ENCODE results near the gene NRROS.
"Not testable (repeated sequence)": the region's sequence is repeated elsewhere in the genome, so short reads cannot be mapped to it uniquely, and the experiment has no call there.

NRROS gene

GRCh38 chr3:196639483-196640296, at the start of gene NRROS:
NRROS (plus strand) TSS chr3:196639694; CDS start chr3:196654540, 14,846 bp downstream.
- peak; percentile 64 for DNase-seq (ENCODE audit: low read depth)
- Histone ChIP-seq H3K9me3 (ENCODE audit: control insufficient read depth, low read length) (no peaks in the 10 kb centered on the region), H3K9ac (ENCODE audit: low read length) (peak within 1 kb of the TSS; percentile 77), H3K4me1 (ENCODE audit: control insufficient read depth, insufficient read depth, low read length) (peaks cover 8% of the 10 kb centered on the region), H3K4me3 (ENCODE audit: low read length) (peak within 1 kb of the TSS; percentile 79), H3K36me3 (ENCODE audit: control insufficient read depth, insufficient read depth, low read length, severe bottlenecking) (no peaks in the 10 kb centered on the region), H3K27me3 (replicated peaks; ENCODE audit: control insufficient read depth, insufficient read depth, low read length) (peaks cover 4% of the 10 kb centered on the region)

DNA sequence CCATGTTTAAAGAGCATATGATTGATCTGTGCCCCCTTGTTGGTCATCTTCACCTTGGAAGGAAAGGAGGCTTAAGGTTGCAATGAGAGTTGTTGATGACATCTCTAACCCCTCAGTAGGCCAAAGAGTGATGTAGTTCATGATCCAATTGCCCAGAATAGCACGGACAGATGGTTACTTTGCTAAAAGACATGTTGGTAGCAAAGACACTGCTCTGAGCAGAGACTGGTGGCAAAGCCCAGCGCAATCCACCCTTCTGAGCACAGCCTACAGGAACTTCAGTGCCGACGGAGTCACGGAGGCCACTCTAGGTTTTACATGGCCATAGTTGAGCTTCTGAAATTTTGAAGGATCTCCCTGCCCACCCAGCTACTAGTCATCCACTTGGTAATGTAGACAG, 49.2 kb upstream of the NRROS start:
- DNase-seq (ENCODE audit: low read depth), result no peak
- Histone ChIP-seq H3K4me3 (ENCODE audit: low read length) (no peak overlapping the region), H3K9ac (ENCODE audit: low read length) (no peak overlapping the region), H3K36me3 (ENCODE audit: control insufficient read depth, insufficient read depth, low read length, severe bottlenecking) (no peaks in the 10 kb centered on the region), H3K9me3 (ENCODE audit: control insufficient read depth, low read length) (no peaks in the 10 kb centered on the region), H3K4me1 (ENCODE audit: control insufficient read depth, insufficient read depth, low read length) (peaks cover 3% of the 10 kb centered on the region), H3K27me3 (replicated peaks; ENCODE audit: control insufficient read depth, insufficient read depth, low read length) (peaks cover 2% of the 10 kb centered on the region)

GRCh38 chr3:196596355-196596754, 43.1 kb upstream of the NRROS start:
- Histone ChIP-seq H3K4me3 (ENCODE audit: low read length) (no peak overlapping the region), H3K36me3 (ENCODE audit: control insufficient read depth, insufficient read depth, low read length, severe bottlenecking) (no peaks in the 10 kb centered on the region), H3K4me1 (ENCODE audit: control insufficient read depth, insufficient read depth, low read length) (no peaks in the 10 kb centered on the region), H3K9ac (ENCODE audit: low read length) (no peak overlapping the region), H3K9me3 (ENCODE audit: control insufficient read depth, low read length) (no peaks in the 10 kb centered on the region), H3K27me3 (replicated peaks; ENCODE audit: control insufficient read depth, insufficient read depth, low read length) (peaks cover 29% of the 10 kb centered on the region)
- no peak for DNase-seq (ENCODE audit: low read depth)

DNA sequence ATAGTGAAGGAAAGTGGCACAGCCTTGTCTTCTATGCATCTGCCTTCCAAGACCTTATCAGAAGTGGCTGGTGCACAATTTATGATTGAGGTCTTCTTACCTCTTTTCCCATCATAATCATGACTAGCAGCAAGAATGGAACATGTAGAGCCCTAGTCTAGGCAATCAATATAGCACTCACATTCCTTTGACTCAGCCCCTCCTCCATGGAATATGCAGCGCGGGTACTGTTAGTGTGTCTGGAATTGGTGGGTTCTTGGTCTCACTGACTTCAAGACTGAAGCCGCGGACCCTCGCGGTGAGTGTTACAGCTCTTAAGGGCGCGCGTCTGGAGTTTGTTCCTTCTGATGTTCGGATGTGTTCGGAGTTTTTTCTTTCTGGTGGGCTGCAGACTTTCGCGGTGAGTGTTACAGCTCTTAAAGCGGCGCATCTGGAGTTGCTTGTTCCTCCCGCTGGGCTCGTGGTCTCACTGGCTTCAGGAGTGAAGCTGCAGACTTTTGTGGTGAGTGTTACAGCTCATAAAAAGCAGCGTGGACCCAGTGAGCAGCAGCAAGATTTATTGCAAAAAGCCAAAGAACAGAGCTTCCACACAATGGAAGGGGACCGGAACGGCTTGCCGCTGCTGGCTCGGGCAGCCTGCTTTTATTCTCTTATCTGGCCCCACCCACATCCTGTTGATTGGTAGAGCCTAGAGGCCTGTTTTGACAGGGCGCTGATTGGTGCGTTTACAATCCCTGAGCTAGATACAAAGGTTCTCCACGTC, 41.3 kb upstream of the NRROS start:
- H3K4me1 ChIP-seq (ENCODE audit: control insufficient read depth, insufficient read depth, low read length); H3K9ac ChIP-seq (ENCODE audit: low read length); DNase-seq (ENCODE audit: low read depth); H3K9me3 ChIP-seq (ENCODE audit: control insufficient read depth, low read length); H3K36me3 ChIP-seq (ENCODE audit: control insufficient read depth, insufficient read depth, low read length, severe bottlenecking): not testable (repeated sequence)
- peak overlapping the region; percentile 71 for H3K4me3 ChIP-seq (ENCODE audit: low read length)
- H3K27me3 ChIP-seq (replicated peaks; ENCODE audit: control insufficient read depth, insufficient read depth, low read length), result peaks cover 29% of the 10 kb centered on the region

- Histone ChIP-seq H3K4me1 (ENCODE audit: control insufficient read depth, insufficient read depth, low read length) (no peaks in the 10 kb centered on the region), H3K9ac (ENCODE audit: low read length) (no peak overlapping the region), H3K9me3 (ENCODE audit: control insufficient read depth, low read length) (no peaks in the 10 kb centered on the region), H3K36me3 (ENCODE audit: control insufficient read depth, insufficient read depth, low read length, severe bottlenecking) (no peaks in the 10 kb centered on the region), H3K4me3 (ENCODE audit: low read length) (no peak overlapping the region), H3K27me3 (replicated peaks; ENCODE audit: control insufficient read depth, insufficient read depth, low read length) (peaks cover 29% of the 10 kb centered on the region)
- no peak for DNase-seq (ENCODE audit: low read depth)
Measured at GRCh38 chr3:196599734-196600128, 39.8 kb upstream of the NRROS start.

DNA sequence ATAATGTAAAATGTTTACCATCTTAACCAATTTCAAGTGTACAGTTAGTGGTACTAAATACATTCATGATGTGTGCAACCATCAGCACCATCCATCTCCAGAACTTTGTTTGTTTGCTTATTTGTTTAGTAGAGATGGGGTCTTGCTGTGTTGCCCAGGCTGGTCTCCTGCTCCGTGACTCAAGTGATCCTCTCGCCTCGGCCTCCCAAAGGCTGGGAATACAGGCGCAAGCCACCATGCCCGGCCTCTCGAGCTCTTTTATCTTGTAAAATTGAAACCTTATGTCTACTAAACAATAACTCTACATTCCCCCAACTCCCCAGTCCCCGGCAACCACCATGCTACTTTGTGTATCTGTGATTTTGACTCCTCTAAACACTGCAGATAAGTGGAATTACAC, 39.1 kb upstream of the NRROS start:
- Histone ChIP-seq H3K36me3 (ENCODE audit: control insufficient read depth, insufficient read depth, low read length, severe bottlenecking) (no peaks in the 10 kb centered on the region), H3K4me1 (ENCODE audit: control insufficient read depth, insufficient read depth, low read length) (no peaks in the 10 kb centered on the region), H3K9me3 (ENCODE audit: control insufficient read depth, low read length) (no peaks in the 10 kb centered on the region), H3K27me3 (replicated peaks; ENCODE audit: control insufficient read depth, insufficient read depth, low read length) (peaks cover 29% of the 10 kb centered on the region), H3K9ac (ENCODE audit: low read length) (no peak overlapping the region), H3K4me3 (ENCODE audit: low read length) (no peak overlapping the region)
- no peak for DNase-seq (ENCODE audit: low read depth)

DNA sequence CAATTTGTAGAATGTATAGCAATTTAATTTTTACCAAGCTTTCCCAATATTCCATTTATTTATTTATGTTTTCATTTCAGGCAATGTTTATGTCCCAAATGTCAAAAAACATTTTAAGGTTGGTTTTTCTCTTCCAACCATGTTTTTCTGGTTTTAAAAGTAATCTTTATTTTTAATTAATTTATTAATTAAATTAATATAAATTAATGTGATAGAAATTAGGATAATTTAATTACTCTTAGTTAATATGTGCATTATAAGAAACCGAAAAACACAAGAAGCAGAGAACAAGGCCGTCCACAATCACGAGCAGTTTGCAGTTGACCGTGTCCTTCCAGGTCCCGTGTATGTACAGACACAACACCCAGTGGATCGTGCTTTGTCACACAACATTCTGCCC, 36.8 kb upstream of the NRROS start:
- no peak for DNase-seq (ENCODE audit: low read depth)
- H3K9ac ChIP-seq (ENCODE audit: low read length), result no peak overlapping the region
- H3K4me1 ChIP-seq (ENCODE audit: control insufficient read depth, insufficient read depth, low read length), result no peaks in the 10 kb centered on the region
- peaks cover 10% of the 10 kb centered on the region for H3K27me3 ChIP-seq (replicated peaks; ENCODE audit: control insufficient read depth, insufficient read depth, low read length)
- no peaks in the 10 kb centered on the region for H3K36me3 ChIP-seq (ENCODE audit: control insufficient read depth, insufficient read depth, low read length, severe bottlenecking)
- H3K4me3 ChIP-seq (ENCODE audit: low read length), result no peak overlapping the region
- H3K9me3 ChIP-seq (ENCODE audit: control insufficient read depth, low read length), result no peaks in the 10 kb centered on the region

DNA sequence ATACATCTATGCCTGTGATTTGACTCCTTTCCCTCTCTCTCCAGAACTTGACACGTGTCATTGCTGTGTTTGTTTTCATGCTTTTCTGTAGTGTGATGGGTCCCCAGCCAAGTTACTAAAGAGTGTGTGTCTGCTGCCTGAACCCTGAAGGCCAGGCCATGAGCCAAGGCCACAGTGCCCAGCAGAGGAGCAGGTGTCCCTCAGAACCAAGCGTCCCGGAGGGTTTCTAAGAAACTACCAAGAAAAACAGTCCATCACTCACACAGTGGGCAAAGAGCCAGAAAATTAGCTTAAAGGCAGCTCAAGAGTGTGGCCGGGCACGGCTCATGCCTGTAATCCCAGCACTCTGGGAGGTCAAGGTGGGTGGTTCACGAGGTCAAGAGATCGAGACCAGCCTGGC, 35.8 kb upstream of the NRROS start:
- no peaks in the 10 kb centered on the region for H3K36me3 ChIP-seq (ENCODE audit: control insufficient read depth, insufficient read depth, low read length, severe bottlenecking)
- peaks cover 6% of the 10 kb centered on the region for H3K27me3 ChIP-seq (replicated peaks; ENCODE audit: control insufficient read depth, insufficient read depth, low read length)
- no peaks in the 10 kb centered on the region for H3K4me1 ChIP-seq (ENCODE audit: control insufficient read depth, insufficient read depth, low read length)
- H3K9me3 ChIP-seq (ENCODE audit: control insufficient read depth, low read length), result peaks cover 5% of the 10 kb centered on the region
- no peak for DNase-seq (ENCODE audit: low read depth)
- H3K4me3 ChIP-seq (ENCODE audit: low read length), result no peak overlapping the region
- no peak overlapping the region for H3K9ac ChIP-seq (ENCODE audit: low read length)

- Histone ChIP-seq H3K36me3 (ENCODE audit: control insufficient read depth, insufficient read depth, low read length, severe bottlenecking) (no peaks in the 10 kb centered on the region), H3K27me3 (replicated peaks; ENCODE audit: control insufficient read depth, insufficient read depth, low read length) (peaks cover 6% of the 10 kb centered on the region), H3K4me1 (ENCODE audit: control insufficient read depth, insufficient read depth, low read length) (no peaks in the 10 kb centered on the region), H3K9me3 (ENCODE audit: control insufficient read depth, low read length) (peaks cover 6% of the 10 kb centered on the region), H3K4me3 (ENCODE audit: low read length) (no peak overlapping the region), H3K9ac (ENCODE audit: low read length) (no peak overlapping the region)
- DNase-seq (ENCODE audit: low read depth), result no peak
Measured at GRCh38 chr3:196604548-196604947, 34.9 kb upstream of the NRROS start.

- H3K36me3 ChIP-seq (ENCODE audit: control insufficient read depth, insufficient read depth, low read length, severe bottlenecking), result no peaks in the 10 kb centered on the region
- H3K4me3 ChIP-seq (ENCODE audit: low read length), result no peak overlapping the region
- no peak for DNase-seq (ENCODE audit: low read depth)
- peaks cover 6% of the 10 kb centered on the region for H3K27me3 ChIP-seq (replicated peaks; ENCODE audit: control insufficient read depth, insufficient read depth, low read length)
- no peak overlapping the region for H3K9ac ChIP-seq (ENCODE audit: low read length)
- no peaks in the 10 kb centered on the region for H3K4me1 ChIP-seq (ENCODE audit: control insufficient read depth, insufficient read depth, low read length)
- peaks cover 6% of the 10 kb centered on the region for H3K9me3 ChIP-seq (ENCODE audit: control insufficient read depth, low read length)
Measured at GRCh38 chr3:196608693-196609092, 30.8 kb upstream of the NRROS start.

GRCh38 chr3:196609343-196609775, 30.1 kb upstream of the NRROS start:
- no peak overlapping the region for H3K4me3 ChIP-seq (ENCODE audit: low read length)
- peaks cover 6% of the 10 kb centered on the region for H3K9me3 ChIP-seq (ENCODE audit: control insufficient read depth, low read length)
- no peaks in the 10 kb centered on the region for H3K4me1 ChIP-seq (ENCODE audit: control insufficient read depth, insufficient read depth, low read length)
- H3K36me3 ChIP-seq (ENCODE audit: control insufficient read depth, insufficient read depth, low read length, severe bottlenecking), result no peaks in the 10 kb centered on the region
- no peak overlapping the region for H3K9ac ChIP-seq (ENCODE audit: low read length)
- peaks cover 6% of the 10 kb centered on the region for H3K27me3 ChIP-seq (replicated peaks; ENCODE audit: control insufficient read depth, insufficient read depth, low read length)
- DNase-seq (ENCODE audit: low read depth), result peak; percentile 93
